GM06990 (cell line): ENCODE measurements around the gene MAP7.

Experiments
- DNase-seq: peaks from one replicate; pipeline ENCODE4 v3.0.0-alpha.2; 2011; ENCODE audit not compliant: insufficient read length; ENCODE audit errors: extremely low read depth
- H3K27me3 ChIP-seq: replicated peaks from 2 replicates; pipeline ENCODE4 v1.6.0; 2011; ENCODE audit warnings: low read length; ENCODE audit not compliant: control insufficient read depth, insufficient read depth
- H3K36me3 ChIP-seq: 2 replicates; pipeline ENCODE4 v1.5.1; 2011; ENCODE audit warnings: low read length; ENCODE audit not compliant: control insufficient read depth, insufficient read depth
- H3K4me3 ChIP-seq: replicated peaks from 2 replicates; pipeline ENCODE4 v1.5.1; 2011; ENCODE audit warnings: low read depth, mild to moderate bottlenecking, control low read depth, low read length
- CTCF ChIP-seq: IDR thresholded peaks from 2 replicates; pipeline ENCODE4 v1.5.1; 2011; ENCODE audit warnings: low read length, control low read depth, mild to moderate bottlenecking, inconsistent platforms; ENCODE audit not compliant: insufficient read depth, poor library complexity, severe bottlenecking

The MAP7 gene

GRCh38 chr6:136535880-136536650, 14.2 kb downstream of the MAP7 start:
- no peak for DNase-seq
- no peak overlapping the region for H3K4me3 ChIP-seq
- H3K36me3 ChIP-seq = no peaks in the 10 kb centered on the region
- no peak for TF ChIP-seq CTCF
- H3K27me3 ChIP-seq = no peaks in the 10 kb centered on the region; the same call in 1 of the 2 replicates

- TF ChIP-seq CTCF = no peak
- H3K4me3 ChIP-seq = no peak overlapping the region
- no peaks in the 10 kb centered on the region; the same call in 1 of the 2 replicates for H3K27me3 ChIP-seq
- DNase-seq = no peak
- no peaks in the 10 kb centered on the region for H3K36me3 ChIP-seq
Measured at GRCh38 chr6:136535017-136535765, 15.0 kb downstream of the MAP7 start.

GRCh38 chr6:136534268-136534667, 16.0 kb downstream of the MAP7 start:
- DNase-seq = no peak
- H3K27me3 ChIP-seq = no peaks in the 10 kb centered on the region; the same call in 1 of the 2 replicates
- H3K36me3 ChIP-seq = no peaks in the 10 kb centered on the region
- no peak overlapping the region for H3K4me3 ChIP-seq
- no peak for TF ChIP-seq CTCF

GRCh38 chr6:136533487-136533886, 16.7 kb downstream of the MAP7 start:
- TF ChIP-seq CTCF = no peak
- DNase-seq = no peak
- H3K36me3 ChIP-seq = no peaks in the 10 kb centered on the region
- no peaks in the 10 kb centered on the region; the same call in 1 of the 2 replicates for H3K27me3 ChIP-seq
- H3K4me3 ChIP-seq = no peak overlapping the region

GRCh38 chr6:136532030-136532429, 18.2 kb downstream of the MAP7 start:
- DNase-seq = no peak
- no peak for TF ChIP-seq CTCF

More at GRCh38 chr6:136532030-136532429, 18.2 kb downstream of the MAP7 start:
- Histone ChIP-seq H3K36me3 (no peaks in the 10 kb centered on the region), H3K27me3 (no peaks in the 10 kb centered on the region; the same call in 1 of the 2 replicates), H3K4me3 (no peak overlapping the region)
